GM18870 (cell line): ENCODE measurements around the gene ZNFX1.
"Not testable (repeated sequence)": the region's sequence is repeated elsewhere in the genome, so short reads cannot be mapped to it uniquely, and the experiment has no call there.

Experiments used
- ATAC-seq: cut with Tn5 transposase; IDR thresholded peaks from one replicate; pipeline ENCODE4 v1.9.1; 2021; ENCODE audit warnings: moderate library complexity; ENCODE audit not compliant: unreplicated experiment

ZNFX1 gene

GRCh38 chr20:49278036-49278817 lies at the start of gene ZNFX1:
Gene ZNFX1, minus strand, starts transcription at chr20:49278057. Its CDS starts 2,218 bp downstream, at chr20:49275839.
- ATAC-seq = peak; percentile 74

- ATAC-seq = no peak
Measured at GRCh38 chr20:49326026-49326425, 48.2 kb upstream of the ZNFX1 start.

- ATAC-seq = no peak
Measured at GRCh38 chr20:49324306-49324705, 46.4 kb upstream of the ZNFX1 start.

- no peak for ATAC-seq
Measured at GRCh38 chr20:49323622-49324238, 45.9 kb upstream of the ZNFX1 start.

- no peak for ATAC-seq
Measured at GRCh38 chr20:49320460-49320859, 42.6 kb upstream of the ZNFX1 start.

GRCh38 chr20:49319208-49319809 lies 41.5 kb upstream of the ZNFX1 start:
- ATAC-seq = no peak

GRCh38 chr20:49318430-49319207 lies 40.8 kb upstream of the ZNFX1 start:
- no peak for ATAC-seq

- no peak for ATAC-seq
Measured at GRCh38 chr20:49318091-49318429, 40.2 kb upstream of the ZNFX1 start.

GRCh38 chr20:49316704-49317103 lies 38.8 kb upstream of the ZNFX1 start:
- no peak for ATAC-seq

- no peak for ATAC-seq
Measured at GRCh38 chr20:49315580-49315979, 37.7 kb upstream of the ZNFX1 start.

GRCh38 chr20:49314052-49314451 lies 36.2 kb upstream of the ZNFX1 start:
- not testable (repeated sequence) for ATAC-seq

GRCh38 chr20:49313283-49313682 lies 35.4 kb upstream of the ZNFX1 start:
- no peak for ATAC-seq

- no peak for ATAC-seq
Measured at GRCh38 chr20:49312661-49313060, 34.8 kb upstream of the ZNFX1 start.

GRCh38 chr20:49310705-49311104 lies 32.8 kb upstream of the ZNFX1 start:
- no peak for ATAC-seq

GRCh38 chr20:49308875-49309274 lies 31.0 kb upstream of the ZNFX1 start:
- ATAC-seq = no peak

- no peak for ATAC-seq
Measured at GRCh38 chr20:49306903-49307620, 29.2 kb upstream of the ZNFX1 start.

GRCh38 chr20:49303065-49303552 lies 25.3 kb upstream of the ZNFX1 start:
- no peak for ATAC-seq

GRCh38 chr20:49297605-49298530 lies 20.0 kb upstream of the ZNFX1 start:
- ATAC-seq = no peak

GRCh38 chr20:49294002-49294654 lies 16.3 kb upstream of the ZNFX1 start:
- ATAC-seq = not testable (repeated sequence)
